Measurements from ENCODE around the gene RFLNA.

GRCh38 chr12:124352257-124352656, 57.4 kb downstream of the RFLNA start:
- no peak for TF ChIP-seq CTCF (IDR thresholded peaks at IDR 0.05)
- TF ChIP-seq POLR2A (IDR thresholded peaks at IDR 0.05) = no peak
